Pancreas (tissue), 10 donors: ENCODE results near the gene CCDC15. TPM values are rescaled to one million over a fixed set of nuclear protein-coding genes. Genes with fewer than 3 reads are reported as not detected.

Experiments
- ATAC-seq, 4 donors: fragments of 200-7000 bp; cut with Tn5 transposase; one replicate each; pipeline versions ENCODE4 v1.8.0 to v1.9.1; 2020; ENCODE audit warnings: mild to moderate bottlenecking in 4 of 4, moderate library complexity in 4 of 4
- DNase-seq, 6 donors: peaks; one replicate each; pipeline ENCODE4 v3.0.0-alpha.2; 2020
- FAIRE-seq: peaks from 2 replicates; lab custom pipeline; 2012; peaks lifted over from hg19 to GRCh38; lab: Jason Lieb, UNC
- H3K27ac ChIP-seq, 4 donors: fragments of 200-600 bp; sonication (generic); 1 replicate in 3 of 4; 2 replicates in 1 of 4; pipeline versions ENCODE4 v1.5.0 to v1.8.0; 2020
- H3K27me3 ChIP-seq, 4 donors: fragments of 200-600 bp; one replicate each; pipeline ENCODE4 v1.8.0; 2021
- H3K36me3 ChIP-seq, 3 donors: fragments of 200-600 bp; sonication (generic) in 1 of 3; one replicate each; pipeline versions ENCODE4 v1.5.0 to v1.8.0; 2020 to 2021
- H3K4me1 ChIP-seq, 3 donors: fragments of 200-600 bp; one replicate each; pipeline ENCODE4 v1.8.0; 2021
- H3K4me3 ChIP-seq, 4 donors: fragments of 200-600 bp; sonication (generic) in 2 of 4; one replicate each; pipeline versions ENCODE4 v1.5.0 to v1.8.0; 2020 to 2021
- H3K9me3 ChIP-seq, 4 donors: fragments of 200-600 bp; one replicate each; pipeline ENCODE4 v1.8.0; 2021
- WGBS, 2 donors: extraction: QIAGEN DNeasy Blood & Tissue Kit; methylation state at CpG; one replicate each; pipeline ENCODE4 v1.1.7; 2013; 5-methylcytosine and 5-hydroxymethylcytosine counted together
- intact Hi-C, 3 donors: fragments of 100-400 bp; cut with DNase I; formaldehyde crosslinking; loops; one replicate each; pipeline versions ENCODE4 v1.11.1 to v1.14.2; 2022
- polyA plus RNA-seq, 2 donors: library from polyadenylated mRNA; stranded (reverse); fragments of 200-250 nt; gene quantifications; one replicate each; pipeline ENCODE4 v1.2.3, GENCODE V29; 2013
- total RNA-seq, 6 donors: library from RNA; stranded (reverse); fragmentation: NEBNext Ultra II Directional in 4 of 6; extraction: Animal tissue kit (Norgen Biotek cat#: 25700) in 4 of 6; gene quantifications; one replicate each; pipeline versions ENCODE4 v1.2.1 to v1.2.4, GENCODE V29; 2021 to 2023
- TF ChIP-seq, protein P1 (sequence below), 4 donors: fragments of 200-600 bp; sonication (generic) in 3 of 4; IDR thresholded peaks; one replicate each; pipeline versions ENCODE4 v1.5.0 to v1.8.0; 2021; ENCODE audit warnings: antibody characterized with exemption in 4 of 4
- donor health status: healthy with polysubstance abuse.
- donor health status: DM: no; HTN: no; CAD: no; lungs with moderate emphysema.
- donor health status: DM: no; HTN: no; CAD: no.
- donor health status: control.
- donor health status: control.
- donor health status: Bipolar disorder and iron deficiency.
- donor health status: DM: yes; HTN: yes; CAD: no.
- donor health status: DM: no; HTN: no; CAD: no.
- donor health status: DM: no; HTN: no; CAD: no.
- donor health status: DM: yes; HTN: yes; CAD: no.

Gene CCDC15
- total and polyA plus RNA-seq, 8 donors, result 0.23 to 1.4 (median 0.73) TPM

DNA sequence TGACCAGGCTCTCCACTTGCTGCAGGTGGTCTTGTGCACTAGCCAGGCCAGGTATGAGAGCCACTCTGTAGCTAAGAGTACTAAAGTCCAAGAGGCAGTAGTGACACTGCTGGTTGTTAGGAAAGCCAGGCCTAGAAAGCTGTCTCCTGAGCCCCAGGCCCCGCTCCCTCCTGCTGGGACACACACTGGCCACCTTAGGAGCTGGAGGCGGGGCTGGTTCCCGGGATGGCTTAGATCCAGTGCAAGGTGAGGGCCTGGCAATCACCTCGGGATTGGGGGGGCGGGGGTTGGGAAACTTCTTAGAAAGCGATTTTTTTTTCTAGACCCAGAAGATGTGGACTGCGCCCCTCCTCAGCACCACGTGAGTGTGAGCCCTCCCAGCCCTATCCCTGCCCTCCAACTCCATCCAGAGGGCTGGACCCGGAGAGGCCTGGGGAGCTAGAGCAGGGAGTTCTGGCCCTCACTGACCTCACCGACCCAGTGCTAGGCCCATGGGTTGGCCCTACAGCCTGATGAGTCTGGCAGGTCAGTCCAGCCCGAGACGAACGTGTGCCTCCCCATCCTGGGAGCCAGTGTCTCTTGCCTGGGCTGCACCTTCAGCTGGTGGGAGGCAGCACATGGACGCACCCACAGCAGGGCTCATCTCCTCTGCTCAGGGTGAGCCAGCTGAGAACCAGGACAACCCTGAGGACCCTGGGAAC is 127.2 kb downstream of the CCDC15 start:
- TF ChIP-seq, protein P1, sequence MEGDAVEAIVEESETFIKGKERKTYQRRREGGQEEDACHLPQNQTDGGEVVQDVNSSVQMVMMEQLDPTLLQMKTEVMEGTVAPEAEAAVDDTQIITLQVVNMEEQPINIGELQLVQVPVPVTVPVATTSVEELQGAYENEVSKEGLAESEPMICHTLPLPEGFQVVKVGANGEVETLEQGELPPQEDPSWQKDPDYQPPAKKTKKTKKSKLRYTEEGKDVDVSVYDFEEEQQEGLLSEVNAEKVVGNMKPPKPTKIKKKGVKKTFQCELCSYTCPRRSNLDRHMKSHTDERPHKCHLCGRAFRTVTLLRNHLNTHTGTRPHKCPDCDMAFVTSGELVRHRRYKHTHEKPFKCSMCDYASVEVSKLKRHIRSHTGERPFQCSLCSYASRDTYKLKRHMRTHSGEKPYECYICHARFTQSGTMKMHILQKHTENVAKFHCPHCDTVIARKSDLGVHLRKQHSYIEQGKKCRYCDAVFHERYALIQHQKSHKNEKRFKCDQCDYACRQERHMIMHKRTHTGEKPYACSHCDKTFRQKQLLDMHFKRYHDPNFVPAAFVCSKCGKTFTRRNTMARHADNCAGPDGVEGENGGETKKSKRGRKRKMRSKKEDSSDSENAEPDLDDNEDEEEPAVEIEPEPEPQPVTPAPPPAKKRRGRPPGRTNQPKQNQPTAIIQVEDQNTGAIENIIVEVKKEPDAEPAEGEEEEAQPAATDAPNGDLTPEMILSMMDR (IDR thresholded peaks at IDR 0.05), result no peak
- Histone ChIP-seq H3K36me3 (no peaks in the 10 kb centered on the region), H3K27ac (no peak overlapping the region), H3K4me3 (no peak overlapping the region), H3K27me3 (no peaks in the 10 kb centered on the region), H3K9me3 (no peaks in the 10 kb centered on the region), H3K4me1 (no peaks in the 10 kb centered on the region)
- intact Hi-C loops, result no loop called here
- FAIRE-seq, result no peak
- DNase-seq, result no peak
- ATAC-seq, result no peak
- WGBS, 2 donors, result 67 to 69% methylated on average over 14 of the region's 14 CpGs

DNA sequence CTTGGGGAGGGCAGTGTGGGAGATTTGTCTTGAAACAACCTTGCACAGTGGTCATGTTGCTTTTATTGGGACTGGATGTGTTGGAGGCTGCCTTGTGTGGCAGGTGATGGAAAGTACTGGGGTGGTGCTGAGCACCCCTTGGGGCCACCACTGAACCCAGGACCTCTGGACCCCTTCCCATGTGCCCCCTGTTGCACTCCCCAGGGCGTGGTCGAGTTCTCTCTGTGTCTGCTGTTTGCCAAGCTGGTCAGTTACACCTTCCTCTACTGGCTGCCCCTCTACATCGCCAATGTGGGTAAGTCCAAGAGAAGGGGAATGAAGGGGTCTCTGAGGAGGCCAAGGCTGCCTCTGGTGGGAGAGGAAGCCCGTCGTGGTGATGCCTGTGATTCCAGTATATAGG is 128.0 kb downstream of the CCDC15 start:
- FAIRE-seq (no peak), DNase-seq (no peak), ATAC-seq (no peak)
- TF ChIP-seq, protein P1 (IDR thresholded peaks at IDR 0.05), result no peak
- no peaks in the 10 kb centered on the region for H3K36me3 ChIP-seq
- WGBS, 2 donors, result 58 to 75% methylated on average over 5 of the region's 5 CpGs
- no peak overlapping the region for H3K27ac ChIP-seq
- intact Hi-C loops, result no loop called here
- H3K4me1 ChIP-seq, result no peaks in the 10 kb centered on the region
- H3K4me3 ChIP-seq, result no peak overlapping the region
- H3K9me3 ChIP-seq, result no peaks in the 10 kb centered on the region
- no peaks in the 10 kb centered on the region for H3K27me3 ChIP-seq

DNA sequence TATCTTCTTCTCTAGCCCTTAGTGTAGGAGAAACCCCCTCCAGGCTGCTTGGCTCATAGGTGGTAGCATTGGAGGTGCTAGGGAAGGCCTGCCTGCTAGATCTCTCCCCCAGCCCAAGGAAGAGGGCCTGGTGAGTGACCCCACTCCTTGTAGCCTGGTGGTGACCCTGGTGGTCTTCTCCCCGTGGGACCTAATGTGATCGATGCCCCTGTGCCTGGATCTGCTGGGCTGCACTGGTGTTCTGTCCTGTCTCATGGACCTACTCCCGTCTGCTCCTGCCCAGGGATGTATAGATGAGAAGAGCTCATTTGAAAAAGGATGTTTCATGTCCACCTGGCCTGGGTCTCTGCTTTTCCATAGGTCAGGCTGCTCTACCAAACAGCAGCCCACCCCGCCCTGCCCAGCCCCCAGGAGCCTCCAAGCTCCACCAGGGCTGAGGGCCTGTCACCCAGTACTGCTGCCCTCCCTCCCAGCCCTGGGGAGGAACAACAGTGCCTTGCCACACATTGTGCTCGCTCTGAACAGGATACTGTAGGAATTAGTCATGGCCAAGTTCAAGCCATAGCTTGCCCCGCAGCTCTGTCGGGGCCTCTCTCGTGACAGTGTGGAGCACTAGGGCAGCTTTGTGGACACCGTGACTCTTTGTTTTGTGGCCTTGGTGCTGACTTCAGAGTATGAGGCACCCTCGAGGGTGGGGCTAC is 128.8 kb downstream of the CCDC15 start:
- intact Hi-C loops, result no loop called here
- Histone ChIP-seq H3K36me3 (no peaks in the 10 kb centered on the region), H3K9me3 (no peaks in the 10 kb centered on the region), H3K27me3 (no peaks in the 10 kb centered on the region), H3K4me1 (no peaks in the 10 kb centered on the region), H3K4me3 (no peak overlapping the region), H3K27ac (no peak overlapping the region)
- no peak for FAIRE-seq
- peak in 1 of 4 donors; percentile 21 for ATAC-seq
- WGBS, 2 donors, result 58 to 77% methylated on average over 10 of the region's 10 CpGs
- TF ChIP-seq, protein P1 (IDR thresholded peaks at IDR 0.05), result no peak
- peak in 1 of 6 donors; percentile 33 for DNase-seq

DNA sequence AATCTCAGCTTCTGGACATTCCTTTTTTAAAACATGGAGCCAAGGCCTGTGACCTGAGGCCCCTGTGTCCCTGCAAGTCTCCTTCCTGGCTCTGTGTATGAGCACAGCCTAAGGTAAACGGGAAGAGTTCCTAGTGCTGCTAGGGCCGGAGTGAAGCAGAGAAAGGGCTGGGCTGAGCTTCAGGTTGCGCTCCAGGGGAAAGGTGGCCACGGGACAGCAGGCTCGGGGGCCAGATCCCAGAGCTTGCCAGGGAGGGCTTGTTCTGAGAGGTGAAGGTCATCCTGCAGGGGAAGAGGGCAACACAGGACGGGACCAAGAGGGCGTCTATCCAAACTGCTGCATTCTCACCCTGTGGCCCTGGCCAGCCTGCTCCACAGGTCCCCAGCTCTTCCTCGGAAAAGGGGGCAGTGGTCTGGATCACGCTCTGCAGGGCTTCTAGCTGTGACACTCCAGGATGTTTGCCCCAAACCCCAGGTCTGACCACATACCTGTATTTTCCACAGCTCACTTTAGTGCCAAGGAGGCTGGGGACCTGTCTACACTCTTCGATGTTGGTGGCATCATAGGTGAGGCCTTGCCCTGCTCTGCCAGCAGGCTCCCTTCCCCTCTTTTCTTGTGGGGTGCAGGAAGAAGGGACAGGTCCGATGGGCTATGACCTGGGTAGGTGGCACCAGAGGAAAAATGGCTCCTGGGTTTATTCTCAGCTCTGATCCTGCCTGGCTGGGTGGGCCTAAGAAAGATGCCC is 129.5 kb downstream of the CCDC15 start:
- WGBS, 2 donors, result 51 to 62% methylated on average over 11 of the region's 11 CpGs
- H3K9me3 ChIP-seq, result no peaks in the 10 kb centered on the region
- no peaks in the 10 kb centered on the region for H3K36me3 ChIP-seq
- no peak overlapping the region for H3K4me3 ChIP-seq
- no peaks in the 10 kb centered on the region for H3K27me3 ChIP-seq
- no peak overlapping the region for H3K27ac ChIP-seq
- ATAC-seq (no peak), FAIRE-seq (no peak), DNase-seq (no peak)
- intact Hi-C loops, result no loop called here
- TF ChIP-seq, protein P1 (IDR thresholded peaks at IDR 0.05), result no peak
- no peaks in the 10 kb centered on the region for H3K4me1 ChIP-seq
